Activated CD4-positive, alpha-beta memory T cell treated with anti-CD3 and anti-CD28 coated beads, Interleukin-2, amount 10 ng/mL, durations not matched to agents 7 days and 5 days (primary cell): Measurements from ENCODE around the gene TRIM71. TPM values are rescaled to one million over a fixed set of nuclear protein-coding genes. Genes with fewer than 3 reads are reported as not detected.
"Not testable (repeated sequence)": the region's sequence is repeated elsewhere in the genome, so short reads cannot be mapped to it uniquely, and the experiment has no call there.

Experiments
- CTCF ChIA-PET: fragments of 350-600 bp; sonication (Branson Sonifier 250); formaldehyde crosslinking; loops from one replicate; lab custom pipeline; 2021; ENCODE audit warnings: antibody characterized with exemption, inconsistent platforms; lab: Charles Lee
- POLR2A ChIA-PET: fragments of 350-600 bp; sonication (Branson Sonifier 250); formaldehyde crosslinking; loops from one replicate; lab custom pipeline; 2021; ENCODE audit warnings: antibody characterized with exemption; lab: Charles Lee
- DNase-seq: peaks from one replicate; pipeline ENCODE4 v3.0.0-alpha.2; 2020
- H3K27ac Mint-ChIP-seq: one replicate; pipeline ENCODE4 v1.8.0; 2021; ENCODE audit warnings: mild to moderate bottlenecking, mixed read lengths
- H3K27me3 Mint-ChIP-seq: one replicate; pipeline ENCODE4 v1.8.0; 2021; ENCODE audit warnings: mixed read lengths
- H3K36me3 Mint-ChIP-seq: one replicate; pipeline ENCODE4 v1.8.0; 2021; ENCODE audit warnings: low read depth, mixed read lengths
- H3K4me1 Mint-ChIP-seq: one replicate; pipeline ENCODE4 v1.8.0; 2021; ENCODE audit warnings: mixed read lengths
- H3K4me3 Mint-ChIP-seq: one replicate; pipeline ENCODE4 v1.8.0; 2021; ENCODE audit warnings: mild to moderate bottlenecking, mixed read lengths
- H3K9me3 Mint-ChIP-seq: one replicate; pipeline ENCODE4 v1.8.0; 2021; ENCODE audit warnings: mixed read lengths
- total RNA-seq, 2 experiments: library from RNA; stranded (reverse); gene quantifications; one replicate each; pipeline ENCODE4 v1.2.3, GENCODE V29; 2021

The TRIM71 gene
- total RNA-seq, 2 experiments from 2014 or later, result not detected

DNA sequence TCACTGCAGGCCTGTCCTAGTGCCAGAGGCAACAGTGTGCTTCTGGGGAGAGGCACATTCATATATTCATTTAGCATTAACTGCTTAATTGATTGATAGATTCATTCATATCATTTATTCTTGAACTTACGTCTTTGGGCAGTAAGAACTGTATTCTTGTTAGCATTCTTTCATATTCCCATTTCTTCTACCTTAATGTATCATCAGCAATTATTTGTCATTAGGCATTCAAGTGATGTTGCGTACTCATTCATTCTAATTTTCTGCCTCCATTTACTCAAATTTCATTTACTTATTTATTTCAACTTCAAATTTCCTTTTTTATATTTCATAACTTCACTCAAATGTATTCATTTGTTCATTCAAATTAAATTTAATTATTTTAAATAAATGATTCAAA, 102.1 kb downstream of the TRIM71 start:
- ChIA-PET POLR2A (interaction anchor here (0.6 kb wide), 1 partner anchor 22 kb away, joined by 3 read pairs; no protein-coding TSS in a partner anchor), CTCF (no interaction called here)
- peaks cover 18% of the 10 kb centered on the region for H3K27me3 Mint-ChIP-seq
- H3K4me1 Mint-ChIP-seq, result no peaks in the 10 kb centered on the region
- H3K9me3 Mint-ChIP-seq, result peaks cover 16% of the 10 kb centered on the region
- no peak overlapping the region for H3K4me3 Mint-ChIP-seq
- DNase-seq, result no peak
- H3K36me3 Mint-ChIP-seq, result peaks cover 6% of the 10 kb centered on the region
- no peak overlapping the region for H3K27ac Mint-ChIP-seq

DNA sequence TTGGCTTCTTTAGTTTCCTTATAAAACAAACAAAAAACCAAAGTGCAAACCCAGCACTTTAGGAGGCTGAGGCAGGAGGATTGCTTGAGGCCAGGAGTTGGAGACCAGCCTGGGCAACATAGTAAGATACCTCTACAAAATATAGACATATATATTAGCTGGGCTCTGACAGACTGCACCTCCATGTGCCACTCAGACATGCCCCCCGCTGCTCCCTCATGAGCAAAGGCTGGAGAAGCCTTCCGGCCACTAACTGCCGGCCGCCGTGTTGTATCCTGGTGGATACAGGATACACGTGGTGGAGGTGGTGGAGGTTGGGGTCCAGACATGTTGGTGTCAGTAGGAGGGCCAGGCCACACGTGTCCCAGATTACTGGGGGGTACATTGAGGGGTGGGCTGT, 104.3 kb downstream of the TRIM71 start:
- CTCF ChIA-PET, result no interaction called here
- no peak for DNase-seq
- Mint-ChIP-seq H3K4me1 (no peaks in the 10 kb centered on the region), H3K27me3 (peaks cover 24% of the 10 kb centered on the region), H3K4me3 (no peak overlapping the region), H3K9me3 (peaks cover 11% of the 10 kb centered on the region), H3K36me3 (peaks cover 1% of the 10 kb centered on the region), H3K27ac (no peak overlapping the region)
- POLR2A ChIA-PET, result no interaction called here

DNA sequence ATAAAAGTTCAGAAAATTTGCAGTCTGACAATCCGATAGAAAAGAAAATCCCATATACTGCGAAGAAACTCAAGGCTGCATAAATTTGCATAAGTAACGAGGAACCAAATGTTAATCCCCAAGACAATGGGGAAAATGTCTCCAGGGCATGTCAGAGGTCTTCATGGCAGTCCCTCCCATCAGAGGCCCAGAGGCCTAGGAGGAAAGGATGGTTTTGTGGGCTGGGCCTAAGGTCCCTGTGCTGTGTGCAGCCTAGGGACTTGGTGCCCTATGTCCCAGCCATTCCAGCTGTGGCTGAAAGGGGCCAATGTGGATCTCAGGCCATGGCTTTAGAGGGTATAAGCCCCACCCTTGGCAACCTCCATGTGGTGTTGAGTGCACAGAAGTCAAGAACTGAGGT, 112.4 kb downstream of the TRIM71 start:
- CTCF ChIA-PET, result no interaction called here
- POLR2A ChIA-PET, result no interaction called here
- DNase-seq, result no peak

DNA sequence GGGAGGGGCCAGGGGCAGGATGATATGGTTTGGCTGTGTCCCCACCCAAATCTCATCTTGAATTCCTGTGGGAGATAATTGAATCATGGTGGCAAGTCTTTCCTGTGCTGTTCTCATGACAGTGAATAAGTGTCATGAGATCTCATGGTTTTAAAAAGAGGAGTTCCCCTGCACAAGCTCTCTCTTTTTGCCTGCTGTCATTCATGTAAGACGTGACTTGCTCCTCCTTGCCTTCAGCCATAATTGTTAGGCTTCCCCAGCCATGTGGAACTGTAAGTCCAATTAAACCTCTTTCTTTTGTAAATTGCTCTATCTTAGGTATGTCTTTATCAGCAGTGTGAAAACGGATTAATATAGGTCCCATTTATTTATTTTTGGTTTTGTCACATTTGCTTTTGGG, 113.5 kb downstream of the TRIM71 start:
- CTCF ChIA-PET, H3K36me3 Mint-ChIP-seq, H3K9me3 Mint-ChIP-seq, H3K27ac Mint-ChIP-seq, POLR2A ChIA-PET, DNase-seq, H3K4me3 Mint-ChIP-seq, H3K4me1 Mint-ChIP-seq: not testable (repeated sequence)
- H3K27me3 Mint-ChIP-seq, result peaks cover 18% of the 10 kb centered on the region

More for the DNA sequence above, 112.4 kb downstream of the TRIM71 start:
- no peaks in the 10 kb centered on the region for H3K9me3 Mint-ChIP-seq
- H3K4me1 Mint-ChIP-seq, result no peaks in the 10 kb centered on the region
- no peak overlapping the region for H3K27ac Mint-ChIP-seq
- no peaks in the 10 kb centered on the region for H3K36me3 Mint-ChIP-seq
- no peak overlapping the region for H3K4me3 Mint-ChIP-seq
- H3K27me3 Mint-ChIP-seq, result peaks cover 20% of the 10 kb centered on the region

DNA sequence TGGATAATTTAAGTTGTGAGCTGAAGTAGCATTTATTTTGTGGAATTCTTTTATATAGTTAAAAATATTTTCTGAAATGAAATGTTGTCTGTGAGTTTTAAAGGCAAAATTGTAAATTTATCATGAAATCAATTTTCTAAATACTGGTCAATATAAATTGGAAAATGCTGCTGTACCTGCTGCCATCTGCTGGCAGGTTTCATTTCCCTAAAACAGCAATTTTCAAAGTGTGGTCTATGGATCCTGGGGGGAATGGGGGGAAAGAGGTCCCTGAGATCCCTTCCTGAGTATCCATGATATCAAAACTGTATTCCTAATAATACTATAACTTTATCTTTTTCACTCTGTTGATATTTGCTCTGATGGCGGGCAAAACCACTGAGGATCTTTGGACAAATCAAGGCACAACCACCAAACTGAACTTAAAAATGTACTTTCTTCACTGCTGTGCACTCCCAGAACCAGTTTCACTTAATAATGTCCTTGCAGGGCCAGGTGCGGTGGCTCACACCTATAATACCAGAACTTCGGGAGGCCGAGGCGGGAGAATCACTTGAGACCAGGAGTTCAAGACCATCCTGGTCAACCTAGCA, 116.4 kb downstream of the TRIM71 start:
- H3K27me3 Mint-ChIP-seq, result peaks cover 5% of the 10 kb centered on the region
- ChIA-PET CTCF (interaction anchor here (0.7 to 2.4 kb wide), 12 partner anchors 9 to 212 kb away, joined by 3 to 13 read pairs (median 3); no protein-coding TSS in a partner anchor), POLR2A (no interaction called here)
- no peak overlapping the region for H3K4me3 Mint-ChIP-seq
- H3K27ac Mint-ChIP-seq, result no peak overlapping the region
- no peaks in the 10 kb centered on the region for H3K9me3 Mint-ChIP-seq
- DNase-seq, result no peak
- H3K4me1 Mint-ChIP-seq, result no peaks in the 10 kb centered on the region
- H3K36me3 Mint-ChIP-seq, result no peaks in the 10 kb centered on the region

DNA sequence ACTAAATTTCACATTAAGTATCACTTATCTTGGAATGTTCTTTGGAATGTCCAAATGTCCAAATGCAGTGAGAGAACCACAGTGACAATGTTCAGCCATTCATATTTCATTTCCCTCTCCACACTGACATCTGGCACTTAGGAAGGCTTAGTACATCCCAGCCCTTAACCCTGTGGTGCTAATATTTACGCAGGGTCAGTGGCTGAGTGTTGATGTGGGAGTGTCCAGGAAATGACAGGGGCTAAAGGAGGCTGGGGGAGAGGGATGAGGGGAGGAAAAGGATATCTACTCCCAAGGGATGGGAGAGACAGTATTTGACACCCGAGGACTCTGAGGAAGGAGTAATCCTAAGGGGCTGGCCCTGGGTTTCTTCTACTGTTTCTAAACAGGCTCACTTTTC, 119.5 kb downstream of the TRIM71 start:
- H3K9me3 Mint-ChIP-seq, result no peaks in the 10 kb centered on the region
- POLR2A ChIA-PET, result no interaction called here
- no peak overlapping the region for H3K4me3 Mint-ChIP-seq
- H3K27ac Mint-ChIP-seq, result no peak overlapping the region
- no peak for DNase-seq
- no peaks in the 10 kb centered on the region for H3K36me3 Mint-ChIP-seq
- CTCF ChIA-PET, result no interaction called here
- H3K4me1 Mint-ChIP-seq, result no peaks in the 10 kb centered on the region
- no peaks in the 10 kb centered on the region for H3K27me3 Mint-ChIP-seq

DNA sequence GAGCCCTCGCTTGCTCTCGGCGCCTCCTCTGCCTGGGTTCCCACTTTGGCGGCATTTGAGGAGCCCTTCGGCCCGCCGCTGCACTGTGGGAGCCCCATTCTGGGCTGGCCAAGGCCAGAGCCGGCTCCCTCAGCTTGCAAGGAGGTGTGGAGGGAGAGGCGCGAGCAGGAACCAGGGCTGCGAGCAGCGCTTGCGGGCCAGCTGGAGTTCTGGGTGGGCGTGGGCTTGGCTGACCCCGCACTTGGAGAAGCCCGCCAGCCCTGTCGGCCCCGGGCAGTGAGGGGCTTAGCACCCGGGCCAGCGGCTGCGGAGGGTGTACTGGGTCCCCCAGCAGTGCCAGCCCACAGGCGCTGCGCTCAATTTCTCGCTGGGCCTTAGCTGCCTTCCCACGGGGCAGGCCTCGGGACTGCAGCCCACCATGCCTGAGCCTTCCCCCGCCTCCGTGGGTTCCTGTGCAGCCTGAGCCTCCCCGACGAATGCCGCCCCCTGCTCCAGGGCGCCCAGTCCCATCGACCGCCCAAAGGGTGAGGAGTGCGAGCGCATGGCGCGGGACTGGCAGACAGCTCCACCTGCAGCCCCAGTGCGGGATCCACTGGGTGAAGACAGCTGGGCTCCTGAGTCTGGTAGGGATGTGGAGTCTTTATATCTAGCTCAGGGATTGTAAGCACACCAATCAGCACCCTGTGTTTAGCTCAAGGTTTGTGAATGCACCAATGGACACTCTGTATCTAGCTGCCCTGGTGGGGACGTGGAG, 121.9 kb downstream of the TRIM71 start:
- DNase-seq, H3K9me3 Mint-ChIP-seq, H3K4me1 Mint-ChIP-seq, POLR2A ChIA-PET, H3K36me3 Mint-ChIP-seq, H3K27me3 Mint-ChIP-seq, H3K27ac Mint-ChIP-seq, H3K4me3 Mint-ChIP-seq: not testable (repeated sequence)
- CTCF ChIA-PET, result interaction anchor here (0.6 kb wide), 1 partner anchor 15 kb away, joined by 3 read pairs; no protein-coding TSS in a partner anchor

DNA sequence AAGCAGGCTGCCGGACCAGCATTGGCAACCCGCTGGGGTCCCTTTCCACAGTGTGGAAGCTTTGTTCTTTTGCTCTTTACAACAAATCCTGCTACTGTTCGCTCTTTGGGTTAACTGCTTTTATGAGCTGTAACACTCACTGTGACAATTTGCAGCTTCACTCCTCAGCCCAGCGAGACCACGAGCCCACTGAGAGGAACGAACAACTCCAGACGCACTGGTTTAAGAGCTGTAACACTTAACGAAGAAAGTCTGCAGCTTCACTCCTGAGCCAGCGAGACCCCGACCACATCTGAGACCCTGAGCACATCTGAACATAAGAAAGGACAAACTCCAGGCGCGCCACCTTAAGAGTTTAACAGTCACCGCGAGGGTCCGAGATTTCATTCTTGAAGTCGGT, 122.9 kb downstream of the TRIM71 start:
- CTCF ChIA-PET, result no interaction called here
- POLR2A ChIA-PET, result no interaction called here
- no peaks in the 10 kb centered on the region for H3K4me1 Mint-ChIP-seq
- no peak overlapping the region for H3K27ac Mint-ChIP-seq
- H3K36me3 Mint-ChIP-seq, result no peaks in the 10 kb centered on the region
- H3K4me3 Mint-ChIP-seq, result no peak overlapping the region
- DNase-seq, result no peak
- H3K9me3 Mint-ChIP-seq, result no peaks in the 10 kb centered on the region
- H3K27me3 Mint-ChIP-seq, result no peaks in the 10 kb centered on the region

DNA sequence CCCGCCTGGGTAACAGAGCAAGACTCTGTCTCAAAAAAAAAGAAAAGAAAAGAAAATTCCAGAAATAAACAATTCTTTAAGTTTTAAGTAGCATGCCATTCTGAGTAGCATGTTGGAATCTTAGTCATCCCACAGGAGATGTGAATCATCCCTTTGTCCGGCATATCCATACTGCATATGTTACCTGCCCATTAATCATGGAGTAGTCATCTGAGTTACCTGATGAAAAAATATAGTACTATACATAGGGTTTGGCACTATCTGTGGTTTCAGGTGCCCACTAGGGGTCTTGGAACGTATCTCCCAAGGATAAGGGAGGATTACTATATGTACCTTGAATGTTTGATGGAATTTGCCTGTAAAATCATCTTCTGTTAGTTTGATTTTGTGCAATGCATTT, 127.3 kb downstream of the TRIM71 start:
- Mint-ChIP-seq H3K27ac (no peak overlapping the region), H3K27me3 (no peaks in the 10 kb centered on the region), H3K4me1 (peaks cover 25% of the 10 kb centered on the region), H3K36me3 (no peaks in the 10 kb centered on the region), H3K4me3 (no peak overlapping the region), H3K9me3 (no peaks in the 10 kb centered on the region)
- POLR2A ChIA-PET, result no interaction called here
- DNase-seq, result no peak
- CTCF ChIA-PET, result interaction anchor here (0.6 to 9.8 kb wide), 2 partner anchors 127 to 358 kb away, joined by 4 to 180 read pairs; no protein-coding TSS in a partner anchor

DNA sequence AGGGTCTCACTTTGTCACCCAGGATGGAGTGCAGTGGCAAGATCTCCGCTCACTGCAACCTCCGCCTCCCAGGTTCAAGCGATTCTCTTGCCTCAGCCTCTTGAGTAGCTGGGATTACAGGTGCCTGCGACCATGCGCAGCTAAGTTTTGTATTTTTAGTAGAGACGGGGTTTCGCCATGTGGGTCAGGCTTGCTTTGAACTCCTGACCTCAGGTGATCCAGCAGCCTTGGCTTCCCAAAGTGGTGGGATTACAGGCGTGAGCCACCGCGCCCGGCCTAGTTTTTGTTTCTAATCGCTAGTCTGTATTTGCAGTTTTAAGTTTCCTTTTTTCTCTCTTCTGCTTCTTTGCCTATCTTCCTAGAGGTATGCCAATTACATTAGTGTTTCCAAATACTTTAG, 127.8 kb downstream of the TRIM71 start:
- CTCF ChIA-PET, result interaction anchor here (0.6 to 9.8 kb wide), 3 partner anchors 126 to 359 kb away, joined by 3 to 180 read pairs (median 4); no protein-coding TSS in a partner anchor
- POLR2A ChIA-PET, H3K4me3 Mint-ChIP-seq, H3K36me3 Mint-ChIP-seq, H3K9me3 Mint-ChIP-seq, H3K27me3 Mint-ChIP-seq: not testable (repeated sequence)
- DNase-seq, result peak; percentile 33
- Mint-ChIP-seq H3K4me1 (peaks cover 29% of the 10 kb centered on the region), H3K27ac (peak overlapping the region; percentile 10)

GRCh38 chr3:32946973-32947788, 129.4 kb downstream of the TRIM71 start:
- H3K36me3 Mint-ChIP-seq, result peaks cover 4% of the 10 kb centered on the region
- no peak for DNase-seq
- H3K9me3 Mint-ChIP-seq, result no peaks in the 10 kb centered on the region
- H3K27ac Mint-ChIP-seq, result no peak overlapping the region
- POLR2A ChIA-PET, result interaction anchor here (0.9 to 2.2 kb wide), 8 partner anchors 58 to 426 kb away, joined by 3 to 5 read pairs (median 4); no protein-coding TSS in a partner anchor
- no peak overlapping the region for H3K4me3 Mint-ChIP-seq
- H3K4me1 Mint-ChIP-seq, result peaks cover 43% of the 10 kb centered on the region
- H3K27me3 Mint-ChIP-seq, result no peaks in the 10 kb centered on the region
- CTCF ChIA-PET, result interaction anchor here (0.8 to 9.8 kb wide), 21 partner anchors 13 to 426 kb away, joined by 3 to 180 read pairs (median 5); no protein-coding TSS in a partner anchor
